C4-2B (cell line): Measurements from ENCODE around the gene MRRF.

ENCODE experiments used
- ZFX ChIP-seq: fragments of 450-650 bp; IDR thresholded peaks from 2 replicates; pipeline ENCODE4 v1.6.1; 2017
- TF ChIP-seq, protein P1 (sequence below): fragments of 450-650 bp; conservative IDR thresholded peaks from 2 replicates; pipeline ENCODE4 v1.5.1; 2017; ENCODE audit warnings: mild to moderate bottlenecking

DNA sequence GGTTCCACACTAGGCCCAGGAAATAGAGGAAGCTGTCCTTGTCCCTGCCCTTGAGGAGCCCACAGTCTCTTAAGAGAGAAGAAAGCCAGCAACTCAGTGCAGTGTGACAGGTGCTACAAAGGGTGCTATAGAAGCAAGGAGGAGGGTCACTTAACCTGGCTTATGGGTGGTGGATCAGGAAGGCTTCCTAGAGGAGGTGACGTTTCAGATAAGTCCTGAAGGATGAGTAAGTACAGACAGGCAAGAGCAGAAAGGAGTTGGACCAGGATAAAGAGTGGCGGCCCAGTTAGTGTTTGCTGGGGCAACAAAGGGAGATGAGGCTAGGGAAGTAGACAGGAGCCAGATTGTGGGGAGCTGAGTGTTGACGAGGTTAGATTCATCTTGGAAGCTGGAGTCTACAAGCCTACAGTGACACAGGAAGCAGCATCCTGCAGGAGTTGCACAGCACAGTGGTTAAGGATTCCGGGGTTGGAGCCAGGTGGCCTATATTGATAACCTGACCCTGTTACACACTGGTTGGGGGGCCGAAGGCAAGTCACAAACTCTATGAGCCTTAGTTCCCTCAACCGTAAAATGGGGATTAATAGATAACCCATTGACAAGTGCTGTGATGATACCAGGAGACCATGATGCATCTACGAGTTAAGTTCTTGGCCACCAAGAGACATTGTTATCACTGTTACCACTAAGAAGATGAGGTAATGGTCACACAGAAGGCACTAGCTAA, 30.5 kb upstream of the MRRF start:
- TF ChIP-seq, protein P1, sequence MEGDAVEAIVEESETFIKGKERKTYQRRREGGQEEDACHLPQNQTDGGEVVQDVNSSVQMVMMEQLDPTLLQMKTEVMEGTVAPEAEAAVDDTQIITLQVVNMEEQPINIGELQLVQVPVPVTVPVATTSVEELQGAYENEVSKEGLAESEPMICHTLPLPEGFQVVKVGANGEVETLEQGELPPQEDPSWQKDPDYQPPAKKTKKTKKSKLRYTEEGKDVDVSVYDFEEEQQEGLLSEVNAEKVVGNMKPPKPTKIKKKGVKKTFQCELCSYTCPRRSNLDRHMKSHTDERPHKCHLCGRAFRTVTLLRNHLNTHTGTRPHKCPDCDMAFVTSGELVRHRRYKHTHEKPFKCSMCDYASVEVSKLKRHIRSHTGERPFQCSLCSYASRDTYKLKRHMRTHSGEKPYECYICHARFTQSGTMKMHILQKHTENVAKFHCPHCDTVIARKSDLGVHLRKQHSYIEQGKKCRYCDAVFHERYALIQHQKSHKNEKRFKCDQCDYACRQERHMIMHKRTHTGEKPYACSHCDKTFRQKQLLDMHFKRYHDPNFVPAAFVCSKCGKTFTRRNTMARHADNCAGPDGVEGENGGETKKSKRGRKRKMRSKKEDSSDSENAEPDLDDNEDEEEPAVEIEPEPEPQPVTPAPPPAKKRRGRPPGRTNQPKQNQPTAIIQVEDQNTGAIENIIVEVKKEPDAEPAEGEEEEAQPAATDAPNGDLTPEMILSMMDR = no peak
- no peak for TF ChIP-seq ZFX
